Ascending aorta (tissue), 2 donors: Measurements from ENCODE around the gene CYP4F11. TPM values are rescaled to one million over a fixed set of nuclear protein-coding genes. Genes with fewer than 3 reads are reported as not detected.

ENCODE experiments used
- DNase-seq, 2 donors: peaks; one replicate each; pipeline ENCODE4 v3.0.0-alpha.2; 2019; ENCODE audit warnings: low spot score in 2 of 2
- H3K27ac ChIP-seq, 2 donors: fragments of 200-600 bp; sonication (generic); one replicate each; pipeline ENCODE4 v1.5.1; 2016 to 2017; ENCODE audit warnings: mild to moderate bottlenecking in 1 of 2
- H3K27me3 ChIP-seq: fragments of 200-600 bp; sonication (generic); one replicate; pipeline ENCODE4 v1.5.1; 2017
- H3K36me3 ChIP-seq, 2 donors: fragments of 200-600 bp; sonication (generic); one replicate each; pipeline ENCODE4 v1.5.1; 2016
- H3K4me1 ChIP-seq, 2 donors: fragments of 200-600 bp; sonication (generic); one replicate each; pipeline ENCODE4 v1.5.1; 2016 to 2017; ENCODE audit warnings: mild to moderate bottlenecking in 1 of 2
- H3K4me3 ChIP-seq, 2 donors: fragments of 200-600 bp; sonication (generic); one replicate each; pipeline ENCODE4 v1.5.1; 2016 to 2017; ENCODE audit warnings: mild to moderate bottlenecking in 1 of 2
- H3K9me3 ChIP-seq, 2 donors: fragments of 200-600 bp; sonication (generic); one replicate each; pipeline ENCODE4 v1.5.1; 2016
- intact Hi-C: fragments of 100-400 bp; cut with DNase I; formaldehyde crosslinking; loops from one replicate; pipeline ENCODE4 v1.15.1; 2023
- total RNA-seq: library from RNA; depleted of rRNA; stranded (reverse); fragments of >200 nt; gene quantifications from one replicate; pipeline ENCODE4 v1.1.0, GENCODE V29; 2016
- TF ChIP-seq, protein P1 (sequence below), 3 experiments: fragments of 200-600 bp in 2 of 3; fragments of 450-650 bp in 1 of 3; sonication (generic) in 2 of 3; IDR thresholded peaks; one replicate each; pipeline ENCODE4 v1.5.1; 2016 to 2019; ENCODE audit warnings: antibody characterized with exemption in 3 of 3, mild to moderate bottlenecking in 1 of 3, moderate library complexity in 1 of 3

The CYP4F11 gene
- total RNA-seq, 1 donor from 2014 or later, result 0.75 TPM

DNA sequence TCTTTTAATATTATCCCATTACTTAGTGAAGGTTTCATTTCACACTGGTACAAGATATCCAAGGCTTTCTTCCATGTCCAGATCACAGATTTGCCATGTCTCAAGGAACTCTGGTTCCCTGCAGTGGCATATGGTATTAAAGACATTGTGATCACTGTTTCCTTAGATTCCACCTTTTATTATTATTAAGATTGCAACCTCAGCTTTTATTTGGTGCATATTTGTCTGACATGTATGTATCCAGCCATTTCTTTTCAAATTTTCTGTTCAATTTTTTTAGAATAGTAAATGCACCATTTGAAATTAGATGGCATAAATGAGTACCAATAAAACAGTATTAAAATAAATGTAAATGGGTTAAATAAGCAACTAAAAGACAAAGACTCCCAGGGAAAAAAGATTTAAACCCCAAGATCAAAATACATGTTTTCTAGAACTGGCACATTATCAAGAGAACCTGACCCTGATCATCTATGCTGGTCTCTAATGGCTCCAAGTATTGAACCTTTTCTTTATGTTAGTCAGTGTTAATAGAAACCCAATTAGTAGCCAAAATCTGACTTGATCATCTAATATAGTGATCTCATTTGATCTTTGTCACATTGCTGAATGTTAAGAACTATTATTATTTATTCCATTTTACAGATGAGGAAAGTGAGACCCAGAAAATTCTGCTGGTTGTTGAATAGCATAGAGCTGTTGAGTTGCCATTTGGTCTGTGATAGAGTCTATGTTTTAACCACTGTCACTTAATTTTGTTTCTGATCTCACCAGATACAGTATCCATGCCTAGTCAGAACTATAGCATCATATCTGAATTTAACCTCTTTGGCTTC is 14.1 kb upstream of the CYP4F11 start, which contains the start of gene OR10H4:
Gene OR10H4 (plus strand): TSS at position 786 of the 836 bp plus-strand sequence. CDS start 0 bp downstream, at position 786.
- intact Hi-C loops, result no loop called here
- H3K36me3 ChIP-seq, result no peaks in the 10 kb centered on the region
- no peak within 1 kb of the TSS for H3K4me3 ChIP-seq
- TF ChIP-seq, protein P1, sequence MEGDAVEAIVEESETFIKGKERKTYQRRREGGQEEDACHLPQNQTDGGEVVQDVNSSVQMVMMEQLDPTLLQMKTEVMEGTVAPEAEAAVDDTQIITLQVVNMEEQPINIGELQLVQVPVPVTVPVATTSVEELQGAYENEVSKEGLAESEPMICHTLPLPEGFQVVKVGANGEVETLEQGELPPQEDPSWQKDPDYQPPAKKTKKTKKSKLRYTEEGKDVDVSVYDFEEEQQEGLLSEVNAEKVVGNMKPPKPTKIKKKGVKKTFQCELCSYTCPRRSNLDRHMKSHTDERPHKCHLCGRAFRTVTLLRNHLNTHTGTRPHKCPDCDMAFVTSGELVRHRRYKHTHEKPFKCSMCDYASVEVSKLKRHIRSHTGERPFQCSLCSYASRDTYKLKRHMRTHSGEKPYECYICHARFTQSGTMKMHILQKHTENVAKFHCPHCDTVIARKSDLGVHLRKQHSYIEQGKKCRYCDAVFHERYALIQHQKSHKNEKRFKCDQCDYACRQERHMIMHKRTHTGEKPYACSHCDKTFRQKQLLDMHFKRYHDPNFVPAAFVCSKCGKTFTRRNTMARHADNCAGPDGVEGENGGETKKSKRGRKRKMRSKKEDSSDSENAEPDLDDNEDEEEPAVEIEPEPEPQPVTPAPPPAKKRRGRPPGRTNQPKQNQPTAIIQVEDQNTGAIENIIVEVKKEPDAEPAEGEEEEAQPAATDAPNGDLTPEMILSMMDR (IDR thresholded peaks at IDR 0.05), result no peak
- peaks cover 0 to 22% of the 10 kb centered on the region in 2 donors for H3K9me3 ChIP-seq
- H3K27ac ChIP-seq, result no peak within 1 kb of the TSS
- H3K27me3 ChIP-seq, result no peaks in the 10 kb centered on the region
- no peaks in the 10 kb centered on the region for H3K4me1 ChIP-seq
- no peak for DNase-seq

DNA sequence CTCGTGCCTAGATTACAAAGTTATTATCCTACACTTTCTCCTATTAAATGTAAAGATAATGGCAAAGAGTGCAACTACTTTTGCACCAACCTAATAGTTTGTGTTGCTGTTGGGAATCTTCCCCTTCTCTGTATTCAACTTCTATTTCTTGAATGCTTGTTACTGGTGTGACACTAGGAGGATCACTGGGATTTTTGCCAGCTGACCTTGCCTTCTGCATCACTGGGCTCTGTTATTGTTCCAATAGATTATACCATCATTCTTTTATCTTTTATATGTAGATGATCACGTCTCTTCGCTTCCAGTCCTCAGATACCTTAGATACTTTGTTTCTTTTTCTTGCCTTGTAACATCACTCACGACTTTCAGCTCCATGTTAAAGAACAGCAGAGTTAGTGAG is 11.0 kb upstream of the CYP4F11 start:
- no peaks in the 10 kb centered on the region for H3K4me1 ChIP-seq
- H3K4me3 ChIP-seq, result no peak overlapping the region
- TF ChIP-seq, protein P1 (IDR thresholded peaks at IDR 0.05), result no peak
- peaks cover 0 to 22% of the 10 kb centered on the region in 2 donors for H3K9me3 ChIP-seq
- intact Hi-C loops, result no loop called here
- no peaks in the 10 kb centered on the region for H3K36me3 ChIP-seq
- no peaks in the 10 kb centered on the region for H3K27me3 ChIP-seq
- DNase-seq, result no peak
- no peak overlapping the region for H3K27ac ChIP-seq

DNA sequence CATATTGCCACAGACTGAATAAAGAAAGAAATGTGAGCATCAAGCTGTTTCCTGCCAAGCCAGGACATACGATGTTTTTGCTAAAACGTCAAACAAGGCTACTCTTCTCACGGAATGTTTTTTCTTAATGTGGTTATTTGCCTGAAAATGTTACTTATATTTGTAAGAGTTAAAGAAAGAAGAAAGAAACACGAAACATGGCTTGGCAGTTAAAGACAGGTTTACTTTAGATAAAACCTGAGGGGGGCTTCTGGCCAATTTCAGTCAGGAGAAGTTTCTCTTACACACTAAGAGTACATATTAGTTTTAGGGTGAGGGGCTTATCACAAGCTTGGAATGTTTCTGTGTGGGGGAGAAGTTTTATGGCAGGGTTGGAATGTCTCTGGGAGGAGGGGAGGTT is 10.1 kb upstream of the CYP4F11 start:
- Histone ChIP-seq H3K9me3 (peaks cover 0 to 19% of the 10 kb centered on the region in 2 donors), H3K4me1 (no peaks in the 10 kb centered on the region), H3K4me3 (no peak overlapping the region), H3K27ac (no peak overlapping the region), H3K36me3 (no peaks in the 10 kb centered on the region), H3K27me3 (no peaks in the 10 kb centered on the region)
- TF ChIP-seq, protein P1 (IDR thresholded peaks at IDR 0.05), result no peak
- no peak for DNase-seq
- intact Hi-C loops, result no loop called here

DNA sequence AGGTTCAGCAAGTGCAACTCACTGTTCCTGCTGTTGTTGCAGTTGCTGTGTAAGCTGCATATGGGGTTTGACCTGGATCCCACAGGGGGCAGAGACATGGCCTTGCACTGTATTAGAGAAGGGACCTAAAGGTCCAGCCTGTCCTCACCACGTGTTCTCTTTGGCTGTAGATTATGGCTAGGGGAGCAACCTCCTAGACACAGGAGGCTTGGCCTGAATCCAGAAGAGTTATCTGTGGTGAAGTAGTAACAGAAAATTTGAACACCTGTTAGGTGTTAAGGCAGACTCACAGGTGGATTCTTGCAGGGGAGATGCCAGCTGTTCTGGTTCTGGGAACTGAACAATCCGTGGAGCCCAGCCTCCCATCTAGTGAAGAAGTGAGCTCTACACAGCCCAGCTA is 3.4 kb upstream of the CYP4F11 start:
- no peak overlapping the region for H3K4me3 ChIP-seq
- H3K27me3 ChIP-seq, result no peaks in the 10 kb centered on the region
- intact Hi-C loops, result loop anchor here (5.0 kb wide), 1 partner anchor 60 kb away; no protein-coding TSS in a partner anchor
- peaks cover 0 to 5% of the 10 kb centered on the region in 2 donors for H3K4me1 ChIP-seq
- H3K36me3 ChIP-seq, result no peaks in the 10 kb centered on the region
- no peaks in the 10 kb centered on the region for H3K9me3 ChIP-seq
- TF ChIP-seq, protein P1 (IDR thresholded peaks at IDR 0.05), result no peak
- no peak for DNase-seq
- H3K27ac ChIP-seq, result no peak overlapping the region

DNA sequence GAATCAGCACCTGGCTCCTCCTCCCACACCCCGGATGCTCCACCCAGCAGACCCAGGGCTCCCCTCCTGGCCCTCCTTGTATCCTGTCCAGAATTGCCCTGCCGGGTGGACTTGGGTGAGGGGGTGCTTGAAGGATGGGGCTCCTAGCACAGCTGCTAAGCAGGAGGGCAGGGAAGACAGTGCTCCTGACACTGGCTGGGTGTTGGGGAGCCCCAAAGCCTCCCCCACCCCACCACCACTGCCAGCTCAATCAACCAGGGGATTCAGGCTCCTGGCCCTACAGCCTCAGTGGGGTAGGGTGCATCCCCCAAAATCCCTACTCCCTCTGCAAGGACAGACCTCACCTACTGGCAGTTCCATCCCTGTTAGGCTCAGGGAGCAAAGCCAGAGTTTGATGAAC is 2.6 kb upstream of the CYP4F11 start:
- H3K27me3 ChIP-seq, result no peaks in the 10 kb centered on the region
- no peaks in the 10 kb centered on the region for H3K9me3 ChIP-seq
- H3K4me3 ChIP-seq, result no peak overlapping the region
- H3K4me1 ChIP-seq, result peaks cover 0 to 5% of the 10 kb centered on the region in 2 donors
- no peak for DNase-seq
- H3K27ac ChIP-seq, result no peak overlapping the region
- TF ChIP-seq, protein P1 (IDR thresholded peaks at IDR 0.05), result no peak
- intact Hi-C loops, result loop anchor here (5.0 kb wide), 1 partner anchor 60 kb away; no protein-coding TSS in a partner anchor
- H3K36me3 ChIP-seq, result no peaks in the 10 kb centered on the region
